Stimulated activated CD4-positive, alpha-beta T cell treated with anti-CD3 and anti-CD28 coated beads, Interleukin-4, amount 100 ng/mL, for 4 hours (primary cell): ENCODE results near the gene PPARA.

Experiments used
- DNase-seq, 2 experiments: peaks; one replicate each; pipeline ENCODE4 v3.0.0-alpha.2; 2020

The PPARA gene

DNA sequence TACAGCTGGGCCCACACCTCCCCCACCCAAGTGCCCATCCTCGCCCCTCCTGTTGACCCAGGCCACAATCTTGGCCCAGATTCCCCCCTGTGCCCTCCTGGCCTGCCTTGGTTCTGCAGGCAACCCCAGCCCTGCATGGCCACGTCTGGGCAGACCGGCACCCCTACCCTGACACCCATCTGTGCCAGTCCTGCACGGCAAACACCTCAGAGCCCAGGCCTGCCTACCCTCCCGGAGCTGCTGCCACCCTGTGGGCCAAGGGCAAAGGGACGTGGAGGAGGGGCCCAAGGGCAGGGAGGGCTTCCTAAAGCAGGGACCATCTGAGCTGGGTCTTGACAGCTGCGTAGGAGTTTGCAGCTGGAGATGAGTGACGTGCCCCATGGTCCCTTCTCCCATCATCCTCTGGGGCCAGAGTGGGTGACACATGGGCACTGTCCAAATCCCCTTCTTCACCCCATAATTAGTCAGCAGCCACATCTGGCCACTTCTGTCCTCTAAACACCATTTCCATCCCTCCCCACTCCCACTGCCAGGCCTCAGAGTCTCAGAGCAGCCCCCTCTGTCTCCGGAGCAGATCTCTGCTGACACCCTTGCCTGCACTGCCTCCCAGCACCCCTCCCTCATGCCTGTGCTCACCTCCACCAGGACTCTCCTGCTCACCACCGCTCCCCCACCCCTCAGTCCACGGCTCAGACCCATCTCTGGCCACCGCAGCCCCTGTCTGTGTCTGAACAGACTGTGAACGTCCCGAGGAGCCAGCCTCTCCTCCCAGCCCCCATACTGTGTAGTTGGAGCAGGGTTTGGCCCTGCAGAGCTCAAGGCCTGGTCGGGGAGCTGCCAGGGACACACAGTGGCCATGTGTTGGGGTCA, 35.6 kb upstream of the PPARA start:
- no peak for DNase-seq

DNA sequence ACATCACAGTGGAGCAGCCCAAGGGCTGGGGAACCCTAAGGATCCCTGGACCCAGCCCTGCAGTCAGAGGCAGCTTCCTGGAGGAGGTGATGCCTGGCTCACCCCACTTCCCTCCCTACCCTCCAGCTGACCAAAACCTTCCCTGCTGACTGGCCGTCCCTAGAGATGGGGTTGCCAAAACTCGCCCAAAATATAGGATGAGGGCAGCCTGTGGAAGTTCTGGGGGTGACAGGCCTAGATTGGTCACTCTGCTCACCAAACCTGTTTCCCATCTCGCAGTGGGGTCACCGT, 35.0 kb upstream of the PPARA start:
- no peak for DNase-seq

DNA sequence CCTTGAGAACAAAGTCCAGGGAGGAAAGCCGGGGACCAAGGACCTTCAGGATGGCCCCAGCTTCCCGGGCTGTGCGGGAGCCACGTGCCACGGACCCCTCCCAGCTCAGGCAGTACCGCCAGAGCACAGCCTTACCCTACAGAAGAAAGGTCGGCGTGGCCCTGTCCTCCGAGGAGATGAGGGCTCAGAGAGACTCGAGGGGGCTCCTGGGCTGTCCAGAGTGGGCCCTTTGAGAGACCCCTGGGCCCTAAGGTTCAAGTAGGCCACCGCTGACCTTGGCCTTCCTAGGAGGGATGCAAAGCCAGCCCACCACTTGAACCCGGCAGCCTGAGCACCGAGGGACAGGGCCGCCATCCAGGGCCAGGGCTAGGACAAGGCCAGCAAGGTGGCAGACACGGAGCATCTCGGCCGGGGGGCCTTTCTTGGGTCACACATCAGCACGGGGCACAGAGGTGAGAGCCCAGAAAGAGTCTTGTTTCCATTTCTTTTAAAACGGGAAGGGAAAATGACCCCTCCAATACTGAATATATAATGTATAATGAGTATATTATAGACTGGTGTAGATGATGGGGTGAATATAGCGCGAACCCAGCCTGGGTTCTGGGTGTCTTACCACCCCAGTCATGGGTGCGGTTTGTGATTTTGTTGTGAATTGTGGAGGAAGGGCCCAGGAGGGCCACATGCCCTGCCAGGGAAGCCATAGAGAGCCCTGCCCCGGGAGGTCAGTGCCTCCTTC, 34.4 kb upstream of the PPARA start:
- no peak for DNase-seq

DNA sequence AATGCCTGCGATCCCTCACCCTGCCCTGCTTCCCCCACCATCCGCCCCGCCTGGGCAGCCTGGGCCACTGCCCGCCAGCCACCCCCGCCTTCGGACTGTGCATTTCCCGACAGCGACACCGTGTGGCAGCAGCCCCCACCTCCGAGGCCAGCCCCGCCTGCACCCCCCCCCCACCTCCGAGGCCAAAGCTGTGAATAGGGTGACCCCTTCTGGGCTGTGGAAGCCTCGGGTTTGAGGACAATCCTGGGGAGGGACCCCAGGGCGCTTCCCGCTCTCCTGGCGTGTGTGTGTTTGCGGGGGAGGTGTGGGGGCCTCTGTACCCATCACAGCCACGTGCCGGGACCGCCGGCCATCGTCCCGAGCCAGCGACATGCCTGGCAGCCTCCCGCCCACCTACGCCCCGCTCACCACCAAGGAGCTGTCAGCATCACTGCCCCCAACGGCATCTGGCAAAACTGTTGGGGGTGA, 33.8 kb upstream of the PPARA start:
- peak; percentile 74 to 85 for DNase-seq

DNA sequence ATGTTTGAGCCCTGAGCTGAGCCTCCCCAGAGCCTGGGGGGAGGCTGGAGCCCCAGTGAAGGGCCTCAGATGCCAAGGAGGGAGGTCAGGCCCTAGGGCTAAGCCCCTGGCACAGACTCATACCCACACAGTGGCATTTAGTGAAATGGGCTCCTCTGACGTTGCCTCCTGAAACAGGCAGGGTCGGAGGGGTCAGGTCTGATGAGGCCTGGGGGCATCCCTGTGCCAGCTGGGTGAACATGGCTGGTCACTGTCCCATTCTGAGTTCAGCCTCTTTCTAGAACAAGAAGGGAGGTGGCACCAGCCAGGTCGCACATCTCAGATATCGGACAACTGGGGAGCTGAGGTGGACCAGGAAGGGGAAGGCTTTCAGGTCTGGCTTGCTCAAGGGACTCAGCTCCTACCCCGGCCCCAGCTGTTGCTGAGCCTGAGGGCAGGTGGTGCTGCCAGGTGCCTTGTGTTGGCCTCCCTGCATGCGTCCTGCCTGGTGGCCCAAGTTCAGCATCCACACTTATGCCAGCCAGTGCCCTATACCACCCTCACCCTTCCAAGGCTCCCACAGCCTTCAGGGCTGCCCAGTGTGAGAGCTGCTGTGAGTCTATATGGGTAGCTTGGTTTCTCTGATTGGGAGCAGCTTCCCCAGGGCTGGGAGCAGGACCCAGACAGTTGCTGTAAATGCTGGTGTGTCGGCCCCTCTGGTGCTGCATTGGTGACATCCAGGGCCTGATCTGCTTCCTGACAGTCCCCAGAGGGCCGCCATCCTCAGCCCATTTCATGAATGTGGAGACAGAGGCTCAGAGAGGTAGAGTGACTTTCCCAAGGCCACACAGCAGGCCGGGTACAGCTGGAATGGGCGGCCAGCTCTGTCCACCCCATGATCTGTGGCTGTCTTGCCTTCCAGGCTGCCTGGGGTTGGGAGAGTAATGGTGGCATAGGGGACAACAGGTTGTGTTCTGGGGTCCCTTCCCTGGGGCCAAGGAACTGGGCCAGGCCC, 32.8 kb upstream of the PPARA start:
- DNase-seq, result no peak

DNA sequence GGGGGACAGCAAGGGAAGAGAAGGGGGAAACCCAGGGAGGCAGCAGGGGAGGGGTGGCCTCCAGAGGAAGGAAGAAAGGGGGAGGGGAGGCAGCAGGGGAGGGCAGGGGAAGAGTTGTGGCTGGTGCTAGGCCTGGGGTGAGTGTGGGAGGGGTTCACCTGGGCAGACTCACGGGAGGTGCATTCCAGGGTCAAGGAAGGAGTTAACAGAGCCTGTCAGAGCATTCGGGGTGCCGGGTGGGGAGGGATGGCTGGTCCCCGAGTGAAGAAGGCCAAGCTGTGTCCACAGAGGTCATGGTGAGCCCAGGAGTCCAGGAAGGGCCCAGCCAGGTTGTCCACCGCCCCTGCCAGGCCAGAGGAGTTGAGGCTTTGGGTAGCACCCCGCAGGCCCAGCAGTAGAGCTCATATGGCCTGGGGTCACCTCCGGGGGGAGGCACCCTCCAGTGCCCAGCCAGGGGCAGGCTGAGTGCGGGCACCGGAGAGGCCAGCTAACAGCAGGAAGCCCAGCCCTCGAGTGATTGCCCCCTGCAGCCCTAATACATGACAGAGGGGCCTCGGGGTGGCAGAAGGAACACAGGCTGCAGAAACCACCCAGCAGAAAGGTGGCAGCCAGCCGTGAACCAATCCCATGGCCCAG, 31.1 kb upstream of the PPARA start:
- no peak for DNase-seq

DNA sequence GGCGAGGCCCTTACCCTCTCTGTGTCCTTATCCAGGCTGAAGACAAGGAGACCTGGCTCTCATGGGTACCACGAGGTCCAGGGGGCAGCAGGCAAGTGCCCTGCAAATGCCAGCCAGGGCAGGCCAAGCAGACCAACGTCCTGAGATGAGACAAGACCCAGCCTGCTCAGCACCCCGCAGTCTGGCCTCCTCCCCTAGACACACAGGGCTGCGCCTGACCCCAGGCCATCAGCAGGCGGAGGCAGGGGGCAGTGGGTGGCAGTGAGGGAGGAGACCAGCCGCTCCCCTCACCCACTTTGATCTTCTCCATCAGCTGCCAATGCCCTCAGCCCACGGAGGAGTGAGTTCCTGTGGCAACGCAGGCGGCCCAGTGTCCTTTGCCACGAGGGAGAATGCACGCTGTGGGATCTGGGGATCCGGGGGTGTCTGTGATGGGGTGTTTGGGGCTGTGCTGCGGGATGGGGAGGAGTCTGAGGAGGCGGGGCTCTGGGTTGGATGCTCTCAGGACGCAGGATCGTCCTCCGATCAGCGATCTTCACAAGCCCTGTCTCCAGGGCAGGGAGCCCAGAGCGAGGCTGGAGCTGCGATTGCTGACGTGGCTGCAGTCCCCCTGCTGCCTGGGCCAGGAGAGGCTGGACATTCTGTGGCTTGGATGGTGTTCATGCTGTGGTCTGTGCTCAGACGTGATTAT, 30.5 kb upstream of the PPARA start:
- no peak for DNase-seq

DNA sequence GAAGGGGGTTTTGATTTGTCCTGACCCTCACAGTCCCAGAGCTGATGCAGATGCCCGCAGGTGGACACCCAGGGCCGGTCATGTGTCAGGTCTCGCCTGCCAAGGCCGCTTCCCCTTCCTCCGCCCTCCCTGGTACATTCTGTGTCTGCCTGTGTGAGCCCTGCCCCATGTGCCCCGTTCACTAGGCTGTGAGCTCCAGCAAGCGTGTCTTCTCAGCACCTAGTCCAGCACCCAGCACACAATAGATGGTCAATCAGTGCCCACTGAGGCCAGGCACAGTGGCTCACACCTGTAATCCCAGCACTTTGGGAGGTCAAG, 29.9 kb upstream of the PPARA start:
- DNase-seq, result no peak

DNA sequence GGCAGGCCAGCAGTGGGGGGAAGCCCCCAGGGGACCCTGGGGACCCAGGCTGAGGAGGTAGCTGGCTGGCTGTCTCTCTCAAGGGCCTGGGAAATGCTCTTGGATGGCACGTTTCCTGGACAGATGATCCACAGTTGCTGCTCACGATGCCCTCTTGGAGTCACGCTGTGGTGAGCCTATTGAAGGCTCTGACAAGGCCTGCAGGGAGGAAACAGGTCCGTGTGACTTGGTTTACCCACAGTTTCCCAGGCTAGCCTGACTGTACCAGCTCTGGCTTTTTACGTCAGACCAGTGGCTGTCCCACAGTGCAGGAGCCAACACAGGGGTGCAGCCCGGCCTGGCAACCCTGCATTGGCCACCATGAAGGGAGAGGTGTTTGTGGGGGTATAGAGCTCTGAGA, 29.2 kb upstream of the PPARA start:
- no peak for DNase-seq

DNA sequence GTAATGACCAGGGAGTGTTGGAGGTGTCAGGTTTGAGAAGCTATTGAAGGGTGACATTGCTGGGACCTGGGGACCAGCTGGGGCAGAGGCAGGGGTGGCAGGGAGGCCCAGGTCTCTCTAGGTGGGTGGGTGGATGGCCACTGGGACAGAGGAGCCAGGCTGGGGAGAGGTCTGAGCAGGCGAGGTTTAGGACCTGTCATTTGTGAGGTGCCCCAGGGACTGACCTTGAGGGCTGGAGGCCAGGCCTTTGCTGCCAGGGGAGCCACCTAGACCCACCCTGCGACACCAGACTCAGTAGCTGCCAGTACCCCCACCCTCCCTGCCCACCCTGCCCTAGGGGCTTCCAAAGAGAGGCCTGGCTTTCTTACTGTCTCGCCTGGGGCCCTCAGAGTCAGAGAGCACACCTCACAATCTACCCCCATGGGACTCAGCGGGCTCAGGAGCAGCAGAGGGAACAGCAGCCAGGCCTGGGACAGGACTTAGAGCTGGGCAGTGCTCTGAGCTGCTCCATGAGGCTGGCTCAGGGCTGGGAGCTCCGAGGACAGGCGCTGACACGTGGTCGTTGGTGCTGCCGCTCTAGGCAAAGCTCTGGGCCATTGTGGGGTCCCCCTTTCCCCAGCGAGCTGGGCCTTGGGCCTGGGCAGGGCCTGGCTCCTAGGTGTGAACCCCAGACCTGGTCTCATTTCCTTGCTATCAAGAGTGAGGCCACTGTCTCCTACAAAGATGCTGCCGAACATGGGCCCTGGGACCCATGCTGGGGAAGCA, 28.6 kb upstream of the PPARA start:
- DNase-seq, result no peak

DNA sequence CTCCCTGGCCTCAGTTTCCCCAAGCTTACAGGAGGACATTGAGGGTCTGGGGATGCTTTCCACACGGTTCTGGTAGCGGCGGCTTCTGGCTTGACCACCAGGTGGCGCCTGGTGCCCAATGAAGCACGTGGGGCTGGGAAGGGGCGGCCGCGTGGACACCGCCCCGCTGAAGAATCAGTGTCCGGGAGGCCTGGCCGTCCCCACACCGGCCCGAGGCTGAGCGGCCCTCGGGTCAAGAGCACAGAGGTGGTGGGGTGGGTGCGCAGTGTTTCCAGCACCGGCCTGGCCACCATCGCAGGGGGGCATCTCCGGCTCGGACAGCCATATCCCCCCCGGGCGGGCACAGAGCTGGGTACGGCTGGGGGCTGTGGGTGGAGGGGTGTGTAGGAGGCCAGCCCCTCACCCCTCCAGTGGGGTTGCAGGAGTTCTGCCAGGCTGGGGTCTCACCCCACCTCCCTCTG, 27.8 kb upstream of the PPARA start:
- peak; percentile 60 to 77 for DNase-seq

DNA sequence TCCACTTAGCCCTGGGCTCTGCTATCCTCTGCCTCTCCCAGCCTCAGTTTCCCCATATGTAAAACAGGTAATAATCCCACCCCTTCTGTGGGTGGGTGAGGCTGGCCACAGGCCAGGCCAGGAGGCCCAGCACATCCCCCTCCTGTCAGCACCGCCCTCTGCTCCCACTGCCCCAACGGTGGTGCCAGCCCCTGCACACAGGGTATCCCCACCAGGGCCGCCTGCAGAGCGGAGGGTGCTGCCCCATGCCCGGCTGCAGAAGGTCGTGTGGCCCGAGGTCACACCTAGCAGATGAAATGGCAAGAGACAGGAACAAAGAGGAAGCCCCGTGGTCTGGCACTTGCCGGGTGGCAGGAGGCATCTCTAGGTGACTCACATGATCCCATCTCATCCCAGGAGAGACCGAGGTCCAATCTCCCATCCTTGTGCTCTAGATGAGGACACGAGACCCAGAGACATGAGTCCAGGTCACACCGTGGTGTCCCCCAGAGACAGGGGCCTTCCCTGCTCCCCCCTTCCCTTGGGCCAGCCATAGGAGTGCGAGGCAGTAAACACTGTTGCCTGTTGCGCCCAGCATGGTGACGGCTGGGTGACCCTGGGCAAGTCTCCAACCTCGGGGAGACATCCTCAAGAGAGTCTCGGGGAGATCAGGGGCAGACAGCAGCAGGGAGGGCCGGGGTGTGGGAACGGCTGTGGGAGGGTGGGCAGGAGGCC, 27.2 kb upstream of the PPARA start:
- DNase-seq, result no peak

DNA sequence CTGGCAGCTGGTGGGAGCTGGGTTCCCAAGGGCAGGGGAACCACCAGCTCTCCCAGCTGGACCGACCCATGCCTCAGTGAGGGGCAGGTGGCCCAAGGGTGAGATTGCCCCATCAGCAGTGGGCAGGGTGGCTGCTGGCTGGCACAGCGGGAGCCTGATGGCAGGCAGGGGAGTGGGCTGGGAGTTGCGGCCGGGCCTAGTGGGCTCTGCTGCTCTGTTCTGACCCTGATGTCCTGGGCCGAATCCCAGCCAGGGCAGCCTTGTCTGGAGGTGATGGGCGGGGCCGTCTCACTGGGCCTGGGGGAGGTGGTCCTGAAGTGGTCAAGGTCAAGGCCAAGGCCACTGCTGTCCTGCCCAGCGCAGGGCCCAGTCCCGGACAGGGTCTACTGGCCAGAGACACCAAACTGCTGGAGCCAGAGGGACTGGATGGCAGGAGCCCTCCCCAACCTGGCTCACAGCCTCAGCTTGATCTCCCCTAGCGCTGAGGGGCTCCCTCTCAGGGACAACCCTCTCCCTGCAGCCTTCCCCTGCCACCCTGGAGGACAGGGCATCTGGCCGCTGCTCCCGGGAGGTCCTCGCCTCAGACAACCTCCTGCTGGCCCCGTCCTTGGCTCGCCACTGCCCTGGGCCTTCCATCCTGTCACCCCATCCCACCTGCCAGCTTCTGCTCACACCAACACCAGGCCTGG, 26.5 kb upstream of the PPARA start:
- no peak for DNase-seq

DNA sequence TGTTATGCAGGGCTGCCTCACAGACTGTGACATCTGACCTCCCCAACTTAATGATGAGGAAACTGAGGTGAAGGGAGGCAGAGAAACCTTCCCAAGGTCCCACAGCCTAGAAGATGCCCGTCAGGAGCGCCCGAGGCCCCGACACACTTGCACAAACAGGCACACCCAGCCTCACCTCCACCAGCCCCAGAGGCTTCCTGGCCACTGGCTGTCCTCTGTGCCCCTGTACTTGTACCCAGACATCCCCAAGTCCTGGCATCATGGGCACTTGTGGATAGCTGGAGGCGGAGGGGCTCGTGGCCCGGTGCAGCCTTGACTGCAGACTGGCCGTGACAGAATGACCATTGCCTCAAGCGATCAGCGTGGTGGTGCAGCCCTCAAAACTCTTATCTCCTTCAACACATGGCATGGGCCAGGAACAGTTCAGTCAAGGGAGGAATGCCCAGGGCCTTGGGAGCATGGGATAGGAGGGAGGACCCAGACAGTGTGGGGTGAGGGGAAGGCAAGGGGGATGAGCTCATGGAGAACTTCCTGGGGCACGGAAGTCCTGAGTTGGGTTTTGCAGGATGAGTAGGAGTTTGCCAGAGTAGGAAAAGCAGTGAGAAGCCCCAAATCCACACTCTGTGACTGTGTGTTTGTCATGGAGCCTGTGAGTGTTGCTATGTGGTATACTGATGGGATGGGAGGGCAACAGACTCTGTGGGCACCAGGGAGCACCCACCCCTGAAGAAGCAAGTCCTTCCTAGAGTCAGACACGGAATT, 25.8 kb upstream of the PPARA start:
- DNase-seq, result no peak

DNA sequence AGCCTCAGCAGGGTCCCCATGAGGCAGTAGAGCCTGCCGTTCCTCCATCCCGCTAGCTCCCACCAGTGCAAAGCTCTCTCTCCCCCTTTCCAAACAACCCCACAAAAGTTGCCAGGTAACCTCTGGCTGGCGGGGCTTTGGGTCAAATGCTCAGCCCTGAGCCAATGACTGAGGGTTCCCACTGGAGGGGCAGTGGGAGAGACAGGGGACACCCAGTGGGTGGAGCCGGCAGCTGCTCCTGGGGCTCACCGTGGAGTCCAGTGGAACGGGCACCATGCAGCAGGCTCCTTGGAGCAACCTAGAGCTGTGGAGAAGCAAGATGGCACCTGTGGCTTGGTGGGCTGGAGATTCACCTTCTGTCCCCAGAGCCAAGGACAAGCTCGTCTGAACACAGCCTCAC, 25.0 kb upstream of the PPARA start:
- DNase-seq, result no peak

DNA sequence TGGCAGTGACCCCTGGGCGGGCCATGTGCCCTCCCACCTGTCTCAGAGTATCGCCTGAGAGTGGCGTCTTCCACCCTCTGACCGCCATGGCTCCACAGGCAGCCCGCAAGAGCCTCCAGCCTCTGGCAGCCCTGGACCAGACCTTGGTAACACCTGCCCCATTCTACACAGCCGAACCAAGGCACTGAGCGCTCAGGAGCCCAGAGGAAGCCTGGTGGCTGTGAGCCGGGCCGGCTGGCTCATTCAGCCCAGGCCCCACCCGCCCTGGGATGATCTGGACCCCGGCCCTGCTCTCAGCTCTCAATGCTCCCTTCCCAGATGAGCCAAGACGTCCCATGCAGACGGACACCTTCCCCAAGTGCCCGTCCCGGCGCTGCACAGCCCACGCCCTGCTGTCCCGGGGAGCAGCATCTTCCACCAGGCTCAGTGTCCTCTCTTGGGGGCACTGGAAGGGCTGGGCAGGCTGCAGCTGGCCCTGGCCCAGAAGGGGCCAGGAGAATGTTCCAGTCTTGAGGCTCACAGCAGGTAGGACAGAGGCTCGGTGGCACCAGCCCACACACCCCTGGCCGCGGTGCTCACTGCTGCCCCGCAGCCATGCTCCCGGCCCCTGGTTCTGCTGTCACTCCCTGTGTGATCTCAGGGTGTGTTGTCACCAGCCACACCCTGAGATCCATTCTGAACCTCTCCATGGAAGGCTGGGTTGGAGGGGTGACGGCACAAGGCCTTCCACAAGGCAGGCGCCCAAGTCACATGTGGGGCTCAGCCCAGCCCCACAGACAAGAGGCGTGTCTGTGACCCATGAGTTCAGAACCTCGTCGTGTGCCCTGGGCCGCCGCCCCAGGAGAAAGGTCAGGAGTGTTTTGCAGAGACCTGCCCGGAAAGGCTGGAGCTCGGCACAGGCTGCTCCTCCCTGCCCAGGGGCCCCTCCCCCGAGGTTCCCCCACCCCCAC, 24.2 kb upstream of the PPARA start:
- DNase-seq, result no peak

DNA sequence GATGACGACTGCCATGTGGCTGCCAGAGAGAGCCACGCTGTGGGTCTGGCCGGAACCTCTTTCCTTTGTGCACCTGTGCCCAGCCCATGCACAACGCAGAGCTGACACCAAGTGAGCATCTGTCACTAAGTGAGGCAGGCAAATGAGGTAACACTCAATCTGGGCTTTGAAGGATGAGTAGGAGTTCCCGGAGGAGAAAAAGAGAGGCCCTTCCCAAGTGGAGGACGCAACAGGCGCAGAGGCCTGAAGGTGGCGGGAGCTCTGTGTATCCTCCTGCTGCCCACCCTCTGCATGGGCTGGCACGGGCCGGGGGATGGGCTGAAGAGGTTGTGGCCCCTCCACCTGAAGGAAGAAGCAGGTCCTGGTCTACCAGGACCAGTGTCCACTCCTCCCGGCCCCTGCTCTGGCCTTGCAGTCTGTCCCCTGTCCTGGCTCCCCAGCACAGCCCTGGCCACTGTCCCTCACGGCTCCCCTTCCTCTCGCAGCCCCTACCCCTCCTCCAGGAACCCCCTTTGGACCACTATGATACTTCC, 23.4 kb upstream of the PPARA start:
- no peak for DNase-seq

DNA sequence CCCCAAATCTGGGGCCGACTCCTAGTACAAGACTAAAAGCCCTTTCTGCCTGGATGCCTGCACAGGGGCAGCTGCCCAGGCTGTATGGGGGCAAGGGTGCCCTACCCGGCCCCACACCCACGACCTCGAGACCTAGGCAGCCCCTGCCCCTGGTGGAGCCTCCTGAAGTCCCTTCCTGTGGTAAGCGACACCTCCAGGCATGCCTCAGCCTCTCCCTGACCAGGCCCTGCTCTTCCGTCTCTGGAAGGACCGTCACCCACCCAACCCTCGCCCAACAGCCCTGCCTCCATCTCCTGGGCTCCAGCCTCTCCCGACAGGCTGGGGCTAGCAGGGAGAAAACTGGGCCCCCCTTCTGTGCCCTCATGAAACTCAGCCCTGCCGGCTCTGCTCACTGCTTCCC, 22.8 kb upstream of the PPARA start:
- no peak for DNase-seq
